Activated naive CD8-positive, alpha-beta T cell treated with anti-CD3 and anti-CD28 coated beads, Interleukin-2, amount 10 ng/mL, durations not matched to agents 7 days and 5 days (primary cell): ENCODE results near the gene SLC52A1. TPM values are rescaled to one million over a fixed set of nuclear protein-coding genes. Genes with fewer than 3 reads are reported as not detected.
"Not testable (repeated sequence)": the region's sequence is repeated elsewhere in the genome, so short reads cannot be mapped to it uniquely, and the experiment has no call there.

Experiments used
- ATAC-seq: fragments of 150-1000 bp; cut with Tn5 transposase; one replicate; pipeline ENCODE4 v1.10.0; 2021; ENCODE audit warnings: low read depth, moderate library complexity
- POLR2A ChIA-PET: fragments of 350-600 bp; sonication (Branson Sonifier 250); formaldehyde crosslinking; loops from one replicate; lab custom pipeline; 2021; ENCODE audit warnings: antibody characterized with exemption; lab: Charles Lee
- DNase-seq: peaks from one replicate; pipeline ENCODE4 v3.0.0; 2021
- H3K27ac Mint-ChIP-seq: one replicate; pipeline ENCODE4 v1.8.0; 2022; ENCODE audit warnings: mild to moderate bottlenecking, mixed read lengths
- H3K27me3 Mint-ChIP-seq: one replicate; pipeline ENCODE4 v1.8.0; 2022; ENCODE audit warnings: mild to moderate bottlenecking, moderate library complexity, mixed read lengths
- H3K36me3 Mint-ChIP-seq: one replicate; pipeline ENCODE4 v1.8.0; 2021; ENCODE audit warnings: mild to moderate bottlenecking, mixed read lengths
- H3K4me1 Mint-ChIP-seq: one replicate; pipeline ENCODE4 v1.8.0; 2021; ENCODE audit warnings: mixed read lengths
- H3K4me3 Mint-ChIP-seq: one replicate; pipeline ENCODE4 v1.8.0; 2022; ENCODE audit warnings: mild to moderate bottlenecking, moderate library complexity, mixed read lengths
- H3K9me3 Mint-ChIP-seq: one replicate; pipeline ENCODE4 v1.8.0; 2021; ENCODE audit warnings: mixed read lengths
- total RNA-seq, 2 experiments: library from RNA; stranded (reverse); gene quantifications; one replicate each; pipeline ENCODE4 v1.2.3, GENCODE V29; 2021

SLC52A1 gene
- total RNA-seq, result 1 to 10 TPM in 1 of 2 experiments, under 1 TPM in 1; 0.85 to 1.4 TPM

DNA sequence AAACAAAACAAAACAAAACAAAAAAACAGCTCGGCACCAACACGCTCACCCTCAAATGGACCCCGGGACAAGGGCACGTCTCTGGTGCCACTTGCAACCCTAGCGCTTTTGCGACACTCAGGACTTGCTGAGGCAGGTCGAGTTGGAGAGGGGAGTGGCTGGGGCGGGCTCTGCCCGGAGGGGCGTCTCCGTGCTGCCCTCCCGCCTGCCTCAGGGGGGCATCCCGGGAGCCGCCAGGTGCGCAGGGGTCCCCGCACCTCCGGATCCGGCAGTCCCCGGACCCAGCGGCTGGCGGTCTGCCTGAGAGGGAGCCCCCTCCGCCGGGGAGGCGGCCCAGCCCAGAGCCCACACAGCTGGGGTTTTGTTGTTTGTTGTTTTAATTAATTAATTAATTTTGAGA is at the start of gene SLC52A1:
TSS of gene SLC52A1 (minus strand) at position 112 of the 400 bp plus-strand sequence. CDS start 820 bp downstream, outside the sequence.
- H3K9me3 Mint-ChIP-seq, result no peaks in the 10 kb centered on the region
- ATAC-seq (no peak), DNase-seq (no peak)
- H3K36me3 Mint-ChIP-seq, result peaks cover 6% of the 10 kb centered on the region
- peaks cover 14% of the 10 kb centered on the region for H3K4me1 Mint-ChIP-seq
- POLR2A ChIA-PET, result interaction anchor here (0.6 to 1.1 kb wide), 3 partner anchors 9 to 663 kb away, joined by 3 to 4 read pairs (median 3); no protein-coding TSS in a partner anchor
- H3K27me3 Mint-ChIP-seq, result peaks cover 7% of the 10 kb centered on the region
- H3K27ac Mint-ChIP-seq, result no peak within 1 kb of the TSS
- H3K4me3 Mint-ChIP-seq, result peak within 1 kb of the TSS; percentile 19

DNA sequence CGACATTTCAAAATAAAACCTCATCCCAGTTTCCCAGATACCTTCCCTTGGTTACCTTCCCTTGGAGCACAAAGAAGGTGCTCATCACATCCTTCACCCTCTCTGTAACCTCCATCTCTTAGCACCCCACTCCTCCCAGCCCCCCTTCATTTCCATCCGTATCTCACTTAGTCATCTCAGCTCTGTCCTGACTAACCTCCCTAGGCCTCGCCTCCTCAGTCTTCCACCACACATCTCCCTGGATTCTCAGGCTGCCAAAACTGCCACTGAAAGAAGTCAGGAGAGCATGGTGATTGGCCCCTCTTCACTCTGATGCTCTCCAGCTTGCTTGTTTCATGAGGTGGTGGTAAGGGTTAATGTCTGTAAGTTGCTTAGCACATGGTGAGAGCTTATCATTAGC is 45.4 kb upstream of the SLC52A1 start:
- Mint-ChIP-seq H3K9me3 (peaks cover 21% of the 10 kb centered on the region), H3K36me3 (peaks cover 44% of the 10 kb centered on the region), H3K4me1 (peaks cover 12% of the 10 kb centered on the region), H3K27me3 (no peaks in the 10 kb centered on the region), H3K27ac (peak overlapping the region; percentile 45), H3K4me3 (peak overlapping the region; percentile 28)
- no peak for DNase-seq
- POLR2A ChIA-PET, result no interaction called here
- no peak for ATAC-seq

DNA sequence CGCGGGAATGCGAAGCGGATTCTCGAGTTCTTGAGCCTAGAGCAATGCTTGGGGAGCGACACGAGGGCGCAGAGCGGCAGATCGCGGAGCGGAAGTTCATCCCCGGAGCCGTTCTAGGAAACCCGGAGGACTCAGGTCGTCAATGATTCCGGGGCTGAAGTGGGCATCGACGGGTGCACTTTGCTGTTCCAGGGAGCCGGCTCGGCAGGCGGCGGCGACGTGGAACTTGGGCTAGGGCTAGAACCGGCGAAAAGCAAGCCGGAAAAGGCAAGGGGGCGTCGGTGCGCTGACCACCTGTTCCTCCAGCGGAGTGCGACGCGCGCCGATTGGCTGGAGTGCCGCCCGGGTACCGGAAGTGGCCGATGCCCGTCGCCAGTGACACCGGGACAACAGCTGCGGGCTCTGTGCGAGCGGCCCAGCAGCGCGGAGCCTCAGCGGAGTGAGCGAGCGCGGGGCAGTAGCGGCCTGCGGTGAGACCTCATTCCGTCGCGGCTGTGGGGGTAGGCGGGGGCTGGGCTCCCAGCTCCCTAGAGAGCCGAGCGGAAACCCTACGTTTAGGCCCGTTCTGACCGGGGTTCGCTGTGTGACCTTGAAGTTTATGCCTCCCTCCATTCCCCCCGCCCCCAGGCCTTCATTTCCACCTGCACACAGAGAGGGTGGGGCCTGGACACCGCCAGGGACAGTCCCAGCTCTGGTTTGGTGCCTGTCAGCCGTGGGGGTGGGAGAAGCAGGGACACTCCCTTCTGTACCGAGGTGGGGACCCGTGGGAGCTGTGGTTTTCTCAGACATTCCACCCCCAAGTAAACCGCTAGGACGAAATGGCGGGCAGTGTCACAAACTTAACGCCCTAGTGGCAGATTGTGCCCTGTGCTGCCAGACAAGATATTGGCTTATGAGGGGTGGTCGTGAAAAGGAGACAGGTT is 43.1 kb upstream of the SLC52A1 start, which contains the start of gene ZFP3:
TSS of gene ZFP3 (plus strand) at position 362 of the 923 bp plus-strand sequence. CDS start 13,038 bp downstream, outside the sequence.
- POLR2A ChIA-PET, result interaction anchor here (0.5 to 0.9 kb wide), 5 partner anchors 9 to 111 kb away, joined by 3 to 5 read pairs (median 3); partner anchors contain the start of gene SPAG7
- DNase-seq (peak; percentile 85), ATAC-seq (peak; percentile 91)
- H3K36me3 Mint-ChIP-seq, result peaks cover 28% of the 10 kb centered on the region
- H3K9me3 Mint-ChIP-seq, result peaks cover 15% of the 10 kb centered on the region
- no peaks in the 10 kb centered on the region for H3K27me3 Mint-ChIP-seq
- H3K27ac Mint-ChIP-seq, result peak within 1 kb of the TSS; percentile 93
- peaks cover 14% of the 10 kb centered on the region for H3K4me1 Mint-ChIP-seq
- H3K4me3 Mint-ChIP-seq, result peak within 1 kb of the TSS; percentile 86

DNA sequence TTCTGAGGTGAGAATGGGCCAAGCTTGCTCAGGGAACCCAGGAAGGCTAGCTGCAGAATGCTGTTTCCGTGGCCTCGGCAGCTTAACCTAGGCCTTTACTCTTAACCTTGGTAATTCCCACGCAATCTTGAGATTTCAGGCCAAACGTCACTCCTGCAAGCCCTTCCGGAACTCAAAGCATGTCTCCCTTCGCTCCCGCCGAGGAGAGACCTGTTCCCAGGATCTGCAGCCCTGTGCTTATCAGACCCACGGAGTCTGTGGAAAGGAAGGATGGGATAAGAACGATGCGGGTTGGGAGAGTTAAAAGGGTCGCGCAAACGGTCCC is 42.5 kb upstream of the SLC52A1 start:
- H3K9me3 Mint-ChIP-seq, result peaks cover 12% of the 10 kb centered on the region
- DNase-seq (no peak), ATAC-seq (no peak)
- H3K4me1 Mint-ChIP-seq, result peaks cover 14% of the 10 kb centered on the region
- H3K36me3 Mint-ChIP-seq, result peaks cover 24% of the 10 kb centered on the region
- peak overlapping the region; percentile 93 for H3K27ac Mint-ChIP-seq
- H3K4me3 Mint-ChIP-seq, result peak overlapping the region; percentile 86
- POLR2A ChIA-PET, result interaction anchor here (0.9 kb wide), 2 partner anchors 10 to 16 kb away, joined by 3 to 4 read pairs; no protein-coding TSS in a partner anchor
- H3K27me3 Mint-ChIP-seq, result no peaks in the 10 kb centered on the region

DNA sequence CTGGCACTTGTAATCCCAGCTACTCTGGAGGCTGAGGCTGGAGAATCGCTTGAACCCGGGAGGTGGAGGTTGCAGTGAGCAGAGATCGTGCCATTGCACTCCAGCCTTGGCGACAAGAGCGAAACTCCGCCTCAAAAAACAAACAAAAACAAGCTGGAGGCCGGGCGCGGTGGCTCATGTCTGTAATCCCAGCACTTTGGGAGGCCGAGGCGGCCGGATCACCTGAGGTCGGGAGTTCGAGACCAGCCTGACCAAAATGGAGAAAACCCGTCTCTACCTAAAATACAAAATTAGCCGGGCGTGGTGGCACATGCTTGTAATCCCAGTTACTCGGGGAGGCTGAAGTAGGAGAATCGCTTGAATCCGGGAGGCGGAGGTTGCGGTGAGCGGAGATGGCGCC is 42.0 kb upstream of the SLC52A1 start:
- H3K27me3 Mint-ChIP-seq, result not testable (repeated sequence)
- peak overlapping the region; percentile 93 for H3K27ac Mint-ChIP-seq
- POLR2A ChIA-PET, result interaction anchor here (0.9 kb wide), 2 partner anchors 9 to 17 kb away, joined by 3 to 4 read pairs; no protein-coding TSS in a partner anchor

DNA sequence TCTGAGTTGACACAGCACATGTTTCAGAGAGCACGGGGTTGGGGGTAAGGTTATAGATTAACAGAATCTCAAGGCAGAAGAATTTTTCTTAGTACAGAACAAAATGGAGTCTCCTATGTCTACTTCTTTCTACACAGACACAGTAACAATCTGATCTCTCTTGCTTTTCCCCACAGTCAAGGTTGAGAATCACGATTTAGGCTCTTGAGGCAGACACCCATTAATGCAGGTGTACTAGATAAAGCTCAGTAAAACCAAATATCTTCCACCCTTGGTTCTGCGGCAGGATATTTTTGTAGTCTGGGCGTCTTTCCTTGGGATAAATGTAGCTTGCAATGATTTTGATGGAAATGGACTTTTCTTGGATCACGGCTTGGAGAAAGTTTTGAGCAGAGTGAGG is 40.2 kb upstream of the SLC52A1 start:
- POLR2A ChIA-PET, H3K27me3 Mint-ChIP-seq, H3K9me3 Mint-ChIP-seq, DNase-seq, H3K27ac Mint-ChIP-seq, H3K4me3 Mint-ChIP-seq, ATAC-seq: not testable (repeated sequence)
- peaks cover 12% of the 10 kb centered on the region for H3K36me3 Mint-ChIP-seq
- peaks cover 14% of the 10 kb centered on the region for H3K4me1 Mint-ChIP-seq

More for the DNA sequence above, 42.0 kb upstream of the SLC52A1 start:
- ATAC-seq, H3K9me3 Mint-ChIP-seq, DNase-seq: not testable (repeated sequence)
- Mint-ChIP-seq H3K36me3 (peaks cover 21% of the 10 kb centered on the region), H3K4me3 (peak overlapping the region; percentile 86), H3K4me1 (peaks cover 14% of the 10 kb centered on the region)

DNA sequence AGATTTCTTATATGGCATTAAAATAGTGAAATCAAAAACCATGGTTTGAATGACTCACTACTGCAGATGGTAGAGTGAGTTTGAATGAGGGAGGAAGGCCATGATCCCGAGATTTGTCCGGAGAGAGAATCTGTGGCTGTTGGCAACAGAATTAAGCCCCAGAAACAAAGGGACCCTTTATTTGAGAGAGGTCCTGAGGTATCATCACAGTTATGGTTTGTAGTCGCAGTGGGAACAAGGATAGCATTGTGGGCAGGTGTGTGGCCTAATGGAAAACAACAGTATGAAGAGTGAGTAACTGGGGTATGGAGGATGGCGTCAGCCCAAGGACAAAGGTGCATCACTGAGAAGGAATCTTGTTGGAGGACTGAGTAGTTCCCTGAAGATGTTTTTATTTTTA is 34.5 kb upstream of the SLC52A1 start:
- Mint-ChIP-seq H3K27ac (no peak overlapping the region), H3K4me3 (no peak overlapping the region), H3K4me1 (no peaks in the 10 kb centered on the region), H3K36me3 (peaks cover 3% of the 10 kb centered on the region), H3K9me3 (no peaks in the 10 kb centered on the region), H3K27me3 (peaks cover 2% of the 10 kb centered on the region)
- no peak for ATAC-seq
- DNase-seq, result no peak
- POLR2A ChIA-PET, result no interaction called here

DNA sequence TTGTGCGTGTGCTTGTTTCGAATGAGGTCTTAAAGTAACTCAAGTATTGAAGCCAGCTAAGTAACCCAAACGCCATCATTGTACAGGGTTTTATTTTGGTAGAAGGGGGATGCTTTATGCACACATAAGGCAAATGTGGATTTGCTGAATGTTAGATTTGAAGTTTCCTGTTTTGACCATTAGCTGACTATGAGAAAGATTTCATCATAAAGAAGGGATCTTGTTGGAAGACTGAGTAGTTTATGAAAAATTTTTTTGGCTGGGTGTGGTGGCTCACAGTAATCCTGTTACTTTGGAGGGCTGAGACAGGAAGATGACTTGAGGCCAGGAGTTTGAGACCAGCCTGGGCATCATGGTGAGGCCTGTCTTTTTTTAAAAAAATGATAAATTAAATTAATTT is 33.0 kb upstream of the SLC52A1 start:
- Mint-ChIP-seq H3K4me3 (no peak overlapping the region), H3K4me1 (no peaks in the 10 kb centered on the region), H3K27ac (no peak overlapping the region), H3K36me3 (peaks cover 3% of the 10 kb centered on the region), H3K9me3 (no peaks in the 10 kb centered on the region), H3K27me3 (peaks cover 2% of the 10 kb centered on the region)
- ATAC-seq, result no peak
- DNase-seq, result no peak
- POLR2A ChIA-PET, result interaction anchor here (1.2 kb wide), 1 partner anchor 9 kb away, joined by 3 read pairs; no protein-coding TSS in a partner anchor

DNA sequence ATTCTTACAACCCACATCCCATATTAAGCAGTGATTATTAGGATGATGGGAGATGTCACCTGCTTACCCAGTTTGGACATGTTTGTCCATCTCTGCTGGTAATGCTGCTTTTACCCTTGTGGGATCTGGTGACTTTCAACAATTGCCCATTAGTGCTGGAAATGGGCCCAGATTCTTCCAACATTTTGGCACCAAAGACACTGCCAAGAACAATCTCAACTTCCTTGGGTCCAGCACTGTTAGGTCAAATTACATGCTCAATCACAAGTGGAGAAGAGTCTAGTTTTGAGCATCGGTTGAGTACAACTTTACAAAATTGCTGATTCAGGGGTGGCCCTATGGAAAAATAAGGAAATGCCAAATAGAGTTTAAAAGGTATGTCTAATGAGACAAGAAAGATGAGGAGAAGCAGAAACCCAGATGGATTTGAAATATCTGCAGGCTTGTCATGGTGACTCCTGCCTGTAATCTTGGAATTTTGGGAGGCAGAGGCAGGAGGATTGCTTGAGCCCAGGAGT is 30.1 kb upstream of the SLC52A1 start:
- Mint-ChIP-seq H3K4me1 (peaks cover 4% of the 10 kb centered on the region), H3K27ac (no peak overlapping the region), H3K36me3 (peaks cover 3% of the 10 kb centered on the region), H3K9me3 (no peaks in the 10 kb centered on the region), H3K27me3 (peaks cover 2% of the 10 kb centered on the region), H3K4me3 (no peak overlapping the region)
- no peak for ATAC-seq
- no peak for DNase-seq
- POLR2A ChIA-PET, result no interaction called here

DNA sequence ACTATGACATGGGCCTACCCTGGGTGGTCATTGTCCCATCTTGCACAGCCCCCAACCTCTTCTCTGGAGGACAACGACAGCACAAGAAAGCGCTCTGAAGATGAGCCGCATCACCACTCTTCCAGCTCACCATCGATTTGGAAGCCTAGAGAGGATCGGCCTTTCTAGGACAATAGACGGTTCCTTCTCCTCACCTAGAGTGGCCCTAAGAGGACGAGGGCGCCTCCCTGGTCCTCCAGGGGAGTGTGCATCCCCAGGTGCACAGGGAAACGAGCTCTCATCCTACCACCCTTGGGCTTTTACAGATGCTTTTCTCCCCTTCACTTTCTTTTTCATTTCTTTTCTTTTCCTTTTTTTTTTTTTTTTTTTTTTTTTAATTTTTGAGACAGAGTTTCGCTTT is 20.3 kb upstream of the SLC52A1 start:
- POLR2A ChIA-PET, result interaction anchor here (2.0 kb wide), 1 partner anchor 68 kb away, joined by 4 read pairs; the partner anchor contains the start of gene CAMTA2
- no peak overlapping the region for H3K4me3 Mint-ChIP-seq
- ATAC-seq, result no peak
- no peaks in the 10 kb centered on the region for H3K27me3 Mint-ChIP-seq
- peaks cover 8% of the 10 kb centered on the region for H3K36me3 Mint-ChIP-seq
- no peak overlapping the region for H3K27ac Mint-ChIP-seq
- H3K4me1 Mint-ChIP-seq, result peaks cover 2% of the 10 kb centered on the region
- no peaks in the 10 kb centered on the region for H3K9me3 Mint-ChIP-seq
- no peak for DNase-seq

DNA sequence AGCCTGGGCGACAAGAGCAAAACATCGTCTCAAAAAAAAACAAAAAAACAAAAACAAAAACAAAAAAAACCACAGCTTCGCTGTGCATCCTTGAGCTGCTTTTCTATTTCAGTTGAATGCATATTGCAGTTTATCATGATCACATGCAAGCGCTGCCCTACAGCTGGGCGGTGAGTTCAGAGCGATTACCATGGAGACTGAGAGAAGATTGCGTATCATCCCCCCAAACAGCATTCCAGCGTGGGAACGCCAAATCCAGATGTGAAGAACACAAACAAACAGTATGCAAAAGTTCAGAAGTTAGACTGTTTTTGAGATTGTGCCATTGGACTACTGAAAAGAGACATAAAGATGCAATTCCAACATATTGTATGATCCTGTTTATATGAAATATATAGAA is 15.1 kb upstream of the SLC52A1 start:
- no peak overlapping the region for H3K27ac Mint-ChIP-seq
- POLR2A ChIA-PET, result interaction anchor here (0.6 to 1.5 kb wide), 2 partner anchors 13 to 508 kb away, joined by 4 to 5 read pairs; no protein-coding TSS in a partner anchor
- H3K4me1 Mint-ChIP-seq, result peaks cover 27% of the 10 kb centered on the region
- H3K9me3 Mint-ChIP-seq, result no peaks in the 10 kb centered on the region
- ATAC-seq, result no peak
- peaks cover 36% of the 10 kb centered on the region for H3K36me3 Mint-ChIP-seq
- DNase-seq, result no peak
- H3K27me3 Mint-ChIP-seq, result no peaks in the 10 kb centered on the region
- no peak overlapping the region for H3K4me3 Mint-ChIP-seq

DNA sequence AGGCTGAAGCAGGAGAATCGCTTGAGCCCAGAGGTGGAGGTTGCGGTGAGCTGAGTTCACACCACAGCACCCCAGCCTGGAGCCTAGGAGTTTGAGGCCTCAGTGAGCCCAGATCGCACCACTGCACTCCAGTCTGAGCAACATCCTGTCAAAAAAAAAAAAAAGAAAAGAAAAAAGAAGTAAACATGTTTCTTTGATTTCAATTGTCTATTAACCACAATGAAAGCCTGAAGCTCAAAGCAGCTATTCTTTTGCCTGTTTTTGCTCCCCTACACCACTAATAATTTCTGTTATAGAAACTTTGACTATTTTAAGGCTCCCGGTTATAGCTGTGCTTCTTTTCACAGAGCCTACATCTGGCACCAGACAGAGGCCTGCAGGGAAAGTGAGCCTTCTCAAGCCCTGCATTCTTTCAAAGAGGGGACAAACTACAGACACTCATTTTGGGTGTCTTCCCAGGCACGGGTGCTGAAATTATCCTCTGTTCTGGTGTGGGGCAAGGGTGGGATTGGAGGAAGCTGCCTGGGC is 14.2 kb upstream of the SLC52A1 start:
- Mint-ChIP-seq H3K36me3 (peaks cover 35% of the 10 kb centered on the region), H3K9me3 (no peaks in the 10 kb centered on the region), H3K27ac (peak overlapping the region; percentile 39), H3K4me1 (peaks cover 34% of the 10 kb centered on the region), H3K27me3 (no peaks in the 10 kb centered on the region), H3K4me3 (peak overlapping the region; percentile 25)
- POLR2A ChIA-PET, result interaction anchor here (0.5 to 1.5 kb wide), 6 partner anchors 14 to 155 kb away, joined by 3 to 5 read pairs (median 4); partner anchors contain the start of gene ENO3
- ATAC-seq (peak; percentile 94), DNase-seq (peak; percentile 59)

DNA sequence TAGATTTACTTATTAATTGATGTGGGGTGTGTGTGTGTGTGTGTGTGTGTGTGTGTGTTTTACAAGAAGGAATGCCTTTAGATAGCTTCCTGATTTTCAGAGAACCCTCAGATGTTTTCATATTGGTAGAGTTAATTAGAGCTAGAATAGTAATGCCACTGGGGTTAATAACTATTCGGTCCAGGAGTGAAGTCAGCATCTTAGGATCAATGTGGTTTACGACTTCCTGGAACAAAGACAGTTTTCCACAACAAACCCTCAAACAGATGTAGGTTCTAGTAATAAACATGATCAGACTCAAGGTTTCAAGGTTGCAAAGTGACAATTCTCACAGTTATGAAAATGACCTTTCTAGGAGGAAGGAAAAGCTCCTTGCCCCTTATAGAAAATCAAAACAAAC is 12.2 kb upstream of the SLC52A1 start:
- POLR2A ChIA-PET, result interaction anchor here (0.6 kb wide), 1 partner anchor 61 kb away, joined by 3 read pairs; no protein-coding TSS in a partner anchor

More for the DNA sequence above, 12.2 kb upstream of the SLC52A1 start:
- Mint-ChIP-seq H3K9me3 (no peaks in the 10 kb centered on the region), H3K27me3 (no peaks in the 10 kb centered on the region), H3K36me3 (peaks cover 36% of the 10 kb centered on the region), H3K4me3 (no peak overlapping the region), H3K4me1 (peaks cover 43% of the 10 kb centered on the region), H3K27ac (peak overlapping the region; percentile 52)
- DNase-seq (no peak), ATAC-seq (no peak)
